Cardiac muscle cell (in vitro differentiated cells and primary cell): ENCODE data around the gene IL17A. TPM values are rescaled to one million over a fixed set of nuclear protein-coding genes. Genes with fewer than 3 reads are reported as not detected.

Experiments used
- DNase-seq, 2 donors: peaks; one replicate each; pipeline versions ENCODE4 v3.0.0 to v3.0.0-alpha.2; 2010 to 2017; ENCODE audit warnings: low read depth in 1 of 2, low spot score in 1 of 2
- H3K27ac ChIP-seq: fragments of 200-600 bp; sonication (generic); 2 replicates; pipeline ENCODE4 v1.5.1; 2016
- H3K27me3 ChIP-seq: fragments of 200-600 bp; sonication (generic); 2 replicates; pipeline ENCODE4 v1.6.0; 2016; ENCODE audit warnings: control low read depth
- H3K36me3 ChIP-seq: fragments of 200-600 bp; sonication (generic); 2 replicates; pipeline ENCODE4 v1.5.1; 2016; ENCODE audit warnings: control low read depth
- H3K4me1 ChIP-seq: fragments of 200-600 bp; sonication (generic); 2 replicates; pipeline ENCODE4 v1.8.1; 2017; ENCODE audit warnings: low read depth, mild to moderate bottlenecking, mixed run types
- H3K4me3 ChIP-seq: fragments of 200-600 bp; sonication (generic); 2 replicates; pipeline ENCODE4 v1.5.1; 2016; ENCODE audit warnings: mild to moderate bottlenecking
- H3K9me3 ChIP-seq: fragments of 200-600 bp; sonication (generic); 2 replicates; pipeline ENCODE4 v1.5.1; 2017; ENCODE audit warnings: low read depth, mild to moderate bottlenecking, control low read depth
- CTCF ChIP-seq: IDR thresholded peaks from 2 replicates; pipeline ENCODE4 v1.5.1; 2012; ENCODE audit warnings: low read depth, mild to moderate bottlenecking, low read length
- polyA plus RNA-seq: library from polyadenylated mRNA; unstranded; fragments of >200 nt; fragmentation: Nextera tagmentation; extraction: Ambion mirVana; gene quantifications from 2 replicates; pipeline ENCODE4 v1.2.1, GENCODE V29; 2016
- total RNA-seq: library from RNA; depleted of rRNA; stranded (reverse); fragments of >200 nt; gene quantifications from 2 replicates; pipeline ENCODE4 v1.2.3, GENCODE V29; 2016

Gene IL17A
- total and polyA plus RNA-seq, 2 experiments from 2014 or later: not detected

- H3K36me3 ChIP-seq: no peaks in the 10 kb centered on the region
- no peak for TF ChIP-seq CTCF
- H3K4me3 ChIP-seq: no peak overlapping the region
Observed at GRCh38 chr6:52231406-52232127, 45.4 kb downstream of the IL17A start.

GRCh38 chr6:52233005-52233404 is 46.8 kb downstream of the IL17A start:
- TF ChIP-seq CTCF: no peak
- peaks cover 23% of the 10 kb centered on the region for H3K27me3 ChIP-seq
- no peaks in the 10 kb centered on the region for H3K4me1 ChIP-seq
- no peaks in the 10 kb centered on the region for H3K9me3 ChIP-seq
- DNase-seq: no peak
- no peak overlapping the region for H3K4me3 ChIP-seq
- no peak overlapping the region for H3K27ac ChIP-seq
- H3K36me3 ChIP-seq: no peaks in the 10 kb centered on the region

More at GRCh38 chr6:52231406-52232127, 45.4 kb downstream of the IL17A start:
- H3K27ac ChIP-seq: no peak overlapping the region
- no peaks in the 10 kb centered on the region for H3K9me3 ChIP-seq
- H3K4me1 ChIP-seq: no peaks in the 10 kb centered on the region
- DNase-seq: peak in 1 of 2 donors; percentile 8
- peaks cover 10% of the 10 kb centered on the region for H3K27me3 ChIP-seq

GRCh38 chr6:52233975-52234823 is 48.0 kb downstream of the IL17A start:
- Histone ChIP-seq H3K27me3 (peaks cover 30% of the 10 kb centered on the region), H3K36me3 (no peaks in the 10 kb centered on the region), H3K4me1 (no peaks in the 10 kb centered on the region), H3K4me3 (no peak overlapping the region), H3K9me3 (no peaks in the 10 kb centered on the region), H3K27ac (no peak overlapping the region)
- TF ChIP-seq CTCF: peak; percentile 40
- DNase-seq: peak; percentile 52 to 58

Other genes with a start within 250 kb of the IL17A start
- gene PKHD1, start 98.8 kb upstream of the IL17A start, total RNA-seq: not detected in 2 replicates
- not detected in 2 replicates for gene PKHD1, start 98.8 kb upstream of the IL17A start, polyA plus RNA-seq
- gene IL17F, start 58.1 kb downstream of the IL17A start, total RNA-seq: not detected in 2 replicates
- not detected in 2 replicates for gene IL17F, start 58.1 kb downstream of the IL17A start, polyA plus RNA-seq
- gene MCM3, start 98.4 kb downstream of the IL17A start, total RNA-seq: 130 and 149 TPM in 2 replicates
- gene MCM3, start 98.4 kb downstream of the IL17A start, polyA plus RNA-seq: 98.8 and 134 TPM in 2 replicates
- gene PAQR8, start 175.8 kb downstream of the IL17A start, total RNA-seq: 16.5 and 16.8 TPM in 2 replicates
- gene PAQR8, start 175.8 kb downstream of the IL17A start, polyA plus RNA-seq: 15.5 and 19.7 TPM in 2 replicates
- gene EFHC1, start 234.0 kb downstream of the IL17A start, total RNA-seq: 20.3 and 21.0 TPM in 2 replicates
- 22.7 and 31.8 TPM in 2 replicates for gene EFHC1, start 234.0 kb downstream of the IL17A start, polyA plus RNA-seq